Stimulated activated naive B cell treated with anti-CD40 and anti-IgM and Interleukin-4, amounts not matched to agents 10 μg/mL and 1 μg/mL and 100 μg/mL, for 72 hours (primary cell): ENCODE data around the gene HPF1.
"Not testable (repeated sequence)": the region's sequence is repeated elsewhere in the genome, so short reads cannot be mapped to it uniquely, and the experiment has no call there.

ENCODE experiments used
- ATAC-seq, 2 donors: fragments of 150-1000 bp; cut with Tn5 transposase; replicated peaks; 2 replicates each; pipeline ENCODE4 v1.10.0; 2021; ENCODE audit warnings: moderate library complexity in 1 of 2
- DNase-seq: peaks from one replicate; pipeline ENCODE4 v3.0.0; 2021
- H3K27ac Mint-ChIP-seq: one replicate; pipeline ENCODE4 v1.8.0; 2022; ENCODE audit warnings: mild to moderate bottlenecking, mixed read lengths
- H3K27me3 Mint-ChIP-seq, 2 donors: one replicate each; pipeline ENCODE4 v1.8.0; 2022; ENCODE audit warnings: mixed read lengths in 2 of 2
- H3K36me3 Mint-ChIP-seq, 2 donors: one replicate each; pipeline ENCODE4 v1.8.0; 2022; ENCODE audit warnings: mixed read lengths in 2 of 2, mild to moderate bottlenecking in 1 of 2
- H3K4me1 Mint-ChIP-seq, 2 donors: one replicate each; pipeline ENCODE4 v1.8.0; 2022; ENCODE audit warnings: mixed read lengths in 2 of 2, mild to moderate bottlenecking in 1 of 2
- H3K4me3 Mint-ChIP-seq, 2 donors: one replicate each; pipeline ENCODE4 v1.8.0; 2022; ENCODE audit warnings: mild to moderate bottlenecking in 2 of 2, mixed read lengths in 2 of 2, moderate library complexity in 1 of 2
- H3K9me3 Mint-ChIP-seq, 2 donors: one replicate each; pipeline ENCODE4 v1.8.0; 2022; ENCODE audit warnings: mixed read lengths in 2 of 2, mild to moderate bottlenecking in 1 of 2

The HPF1 gene

DNA sequence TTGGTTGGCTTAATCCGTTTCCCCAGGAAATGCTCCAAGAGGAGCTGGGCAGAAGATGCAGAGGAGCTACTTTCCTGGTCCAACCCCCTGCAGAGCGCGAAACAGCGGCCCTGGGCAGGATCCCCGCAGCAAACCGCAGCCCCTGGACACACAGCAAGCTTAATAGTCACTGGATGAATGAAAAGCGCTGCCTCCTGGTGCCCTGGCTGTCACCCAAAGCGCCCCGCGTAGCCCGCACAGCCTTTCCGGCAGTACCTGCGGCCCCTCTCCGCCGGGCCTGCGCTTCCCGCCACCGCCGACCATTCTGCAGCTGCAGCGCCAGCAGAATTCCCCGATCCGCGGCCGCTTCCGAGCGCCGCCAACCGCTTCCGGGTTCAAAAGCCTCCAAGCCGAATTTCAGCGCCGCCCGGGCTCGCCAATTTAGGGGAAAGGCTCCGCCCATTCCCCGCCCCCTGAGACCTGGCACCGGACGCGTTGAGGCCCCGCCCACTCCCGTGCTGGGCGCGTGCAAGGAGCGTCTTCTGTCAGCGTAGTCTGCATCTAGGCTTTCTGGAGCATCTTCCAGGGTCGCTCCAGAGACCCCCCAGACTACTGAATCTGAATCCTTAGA lies at the start of gene HPF1:
HPF1 (minus strand) TSS at position 370 of the 610 bp plus-strand sequence; CDS start at position 303, 67 bp downstream.
- H3K27me3 Mint-ChIP-seq, result no peaks in the 10 kb centered on the region
- H3K4me1 Mint-ChIP-seq, result peaks cover 12 to 20% of the 10 kb centered on the region in 2 donors

DNA sequence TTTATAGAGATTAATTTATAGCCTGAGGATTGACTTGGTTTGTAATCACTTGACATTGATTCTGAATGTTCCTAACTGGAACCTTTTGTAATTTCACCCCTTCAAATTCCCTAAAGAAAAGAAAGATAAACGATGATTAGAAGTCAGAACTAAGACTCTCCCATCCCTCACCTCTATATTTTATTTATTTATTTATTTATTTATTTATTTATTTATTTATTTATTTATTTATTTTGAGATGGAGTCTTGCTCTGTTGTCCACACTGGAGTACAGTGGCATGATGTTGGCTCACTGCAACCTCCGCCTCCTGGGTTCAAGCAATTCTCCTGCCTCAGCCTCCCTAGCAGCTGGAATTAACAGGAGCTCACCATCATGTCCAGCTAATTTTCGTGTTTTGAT lies 49.0 kb upstream of the HPF1 start:
- H3K27me3 Mint-ChIP-seq, result peaks cover 1 to 14% of the 10 kb centered on the region in 2 donors
- DNase-seq, H3K27ac Mint-ChIP-seq, H3K36me3 Mint-ChIP-seq, H3K4me1 Mint-ChIP-seq, ATAC-seq, H3K4me3 Mint-ChIP-seq, H3K9me3 Mint-ChIP-seq: not testable (repeated sequence)

More for the DNA sequence above, at the start of gene HPF1:
- H3K36me3 Mint-ChIP-seq, result no peaks in the 10 kb centered on the region
- ATAC-seq (peak; percentile 90 to 97), DNase-seq (peak; percentile 85)
- peak within 1 kb of the TSS; percentile 57 for H3K27ac Mint-ChIP-seq
- peak within 1 kb of the TSS; percentile 83 for H3K4me3 Mint-ChIP-seq
- no peaks in the 10 kb centered on the region for H3K9me3 Mint-ChIP-seq

DNA sequence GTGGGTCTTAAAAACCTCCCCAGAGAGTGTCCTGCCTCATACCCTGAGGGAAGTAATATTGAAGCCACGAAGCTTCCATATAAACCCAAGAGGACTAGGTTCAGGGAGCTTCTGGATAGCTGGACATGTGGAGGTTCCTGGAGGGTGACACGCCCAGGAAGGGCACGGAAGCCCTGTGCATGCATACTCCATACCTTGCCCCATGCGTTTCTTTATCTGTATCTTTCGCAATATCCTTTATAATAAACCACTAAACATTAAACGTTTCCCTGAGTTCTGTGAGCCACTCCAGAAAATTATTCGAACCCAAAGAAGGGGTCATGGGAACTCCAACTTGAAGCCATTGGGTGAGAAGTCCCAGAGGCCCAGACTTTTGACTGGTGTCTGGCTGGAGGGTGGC lies 45.7 kb upstream of the HPF1 start:
- ATAC-seq (no peak), DNase-seq (no peak)
- peaks cover 11 to 18% of the 10 kb centered on the region in 2 donors for H3K27me3 Mint-ChIP-seq
- no peak overlapping the region for H3K27ac Mint-ChIP-seq
- H3K36me3 Mint-ChIP-seq, result no peaks in the 10 kb centered on the region
- H3K9me3 Mint-ChIP-seq, result peaks cover 3% of the 10 kb centered on the region in 2 donors
- no peaks in the 10 kb centered on the region for H3K4me1 Mint-ChIP-seq
- no peak overlapping the region for H3K4me3 Mint-ChIP-seq

DNA sequence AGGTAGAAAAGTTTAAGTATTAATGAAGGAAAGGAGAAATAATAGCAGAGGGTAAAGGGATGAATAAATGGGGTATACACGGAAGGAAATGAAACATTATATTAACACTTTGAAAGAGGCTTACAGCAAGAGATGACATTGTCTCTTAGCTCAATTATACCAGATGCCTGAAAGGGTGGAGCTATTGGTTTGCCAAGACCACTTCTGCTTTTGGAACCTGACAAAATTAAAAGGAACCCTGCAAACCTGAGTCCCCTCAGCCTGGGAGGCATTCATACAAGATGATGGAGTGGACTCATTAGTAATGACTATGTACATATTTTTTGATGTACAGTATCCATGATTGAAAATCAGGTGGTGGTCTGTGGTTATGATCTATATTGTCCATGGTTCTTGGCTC lies 45.1 kb upstream of the HPF1 start:
- H3K4me3 Mint-ChIP-seq, result no peak overlapping the region
- peaks cover 3% of the 10 kb centered on the region in 2 donors for H3K9me3 Mint-ChIP-seq
- H3K4me1 Mint-ChIP-seq, result no peaks in the 10 kb centered on the region
- DNase-seq, result no peak
- H3K36me3 Mint-ChIP-seq, result no peaks in the 10 kb centered on the region
- no peak overlapping the region for H3K27ac Mint-ChIP-seq
- peak; percentile 42 to 48 for ATAC-seq
- H3K27me3 Mint-ChIP-seq, result peaks cover 11 to 21% of the 10 kb centered on the region in 2 donors

DNA sequence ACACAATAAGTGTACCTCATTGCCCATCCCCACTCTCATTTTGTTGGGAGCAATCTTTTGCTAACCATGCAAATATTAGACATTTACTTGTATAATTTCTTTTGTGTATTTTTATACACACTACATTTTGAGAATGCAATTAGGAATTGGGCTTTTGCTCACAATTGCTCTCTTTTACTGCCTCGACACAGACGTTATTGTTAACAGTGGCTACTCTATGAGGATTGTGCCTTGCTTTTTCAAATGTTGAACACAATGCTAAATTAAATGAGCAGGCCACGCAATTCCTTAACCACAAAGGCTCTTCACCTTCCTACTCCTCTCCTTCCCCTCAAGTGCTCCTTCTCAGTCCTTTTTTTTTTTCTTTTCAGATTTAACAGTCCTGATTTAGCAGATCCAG lies 42.8 kb upstream of the HPF1 start:
- Mint-ChIP-seq H3K36me3 (no peaks in the 10 kb centered on the region), H3K27ac (no peak overlapping the region), H3K4me1 (no peaks in the 10 kb centered on the region), H3K9me3 (no peaks in the 10 kb centered on the region), H3K27me3 (peaks cover 15 to 16% of the 10 kb centered on the region in 2 donors), H3K4me3 (no peak overlapping the region)
- ATAC-seq (no peak), DNase-seq (no peak)

DNA sequence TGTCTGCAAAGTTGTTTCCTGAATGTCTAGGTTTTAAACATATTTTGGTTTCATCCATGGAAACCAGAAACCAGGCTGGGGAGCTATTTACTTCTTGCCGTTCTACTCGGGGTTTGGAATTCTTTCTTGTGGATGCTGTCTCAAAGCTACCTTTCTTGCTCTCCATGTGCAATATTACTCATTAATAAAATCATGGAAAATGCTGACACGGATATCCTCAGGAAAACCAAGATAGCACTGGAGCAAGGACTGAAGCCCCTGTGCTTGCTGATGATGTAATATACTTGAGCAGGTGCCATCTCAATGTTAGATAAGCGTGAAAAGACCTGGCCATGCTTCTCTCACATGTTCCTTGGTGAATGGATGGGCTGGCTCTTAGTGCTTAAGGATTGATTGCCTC lies 41.5 kb upstream of the HPF1 start:
- H3K9me3 Mint-ChIP-seq, result no peaks in the 10 kb centered on the region
- H3K4me1 Mint-ChIP-seq, result no peaks in the 10 kb centered on the region
- peaks cover 20 to 22% of the 10 kb centered on the region in 2 donors for H3K27me3 Mint-ChIP-seq
- H3K27ac Mint-ChIP-seq, result no peak overlapping the region
- no peaks in the 10 kb centered on the region for H3K36me3 Mint-ChIP-seq
- H3K4me3 Mint-ChIP-seq, result no peak overlapping the region
- ATAC-seq, result no peak
- DNase-seq, result no peak

DNA sequence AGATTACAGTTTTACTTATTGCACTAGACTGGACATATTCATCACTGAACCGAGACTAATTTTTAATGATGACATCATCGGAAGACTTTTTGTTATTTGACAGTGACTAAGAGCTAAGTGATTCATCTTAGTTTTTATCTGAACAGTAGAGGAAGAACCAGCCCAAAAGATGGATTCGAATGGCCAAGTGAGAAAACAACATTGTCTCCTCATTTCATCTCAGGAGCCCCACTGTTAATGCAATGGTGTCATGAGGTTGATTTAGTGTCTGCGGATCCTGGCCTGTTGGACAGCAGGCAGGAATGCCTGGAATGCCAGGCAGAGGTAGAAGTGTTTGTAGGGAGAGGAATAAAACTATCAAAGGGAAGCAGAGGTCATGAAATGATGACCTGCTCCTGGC lies 37.8 kb upstream of the HPF1 start:
- Mint-ChIP-seq H3K27ac (no peak overlapping the region), H3K4me3 (no peak overlapping the region), H3K9me3 (no peaks in the 10 kb centered on the region), H3K36me3 (no peaks in the 10 kb centered on the region), H3K27me3 (peaks cover 33 to 40% of the 10 kb centered on the region in 2 donors), H3K4me1 (peaks cover 6 to 11% of the 10 kb centered on the region in 2 donors)
- no peak for ATAC-seq
- no peak for DNase-seq

DNA sequence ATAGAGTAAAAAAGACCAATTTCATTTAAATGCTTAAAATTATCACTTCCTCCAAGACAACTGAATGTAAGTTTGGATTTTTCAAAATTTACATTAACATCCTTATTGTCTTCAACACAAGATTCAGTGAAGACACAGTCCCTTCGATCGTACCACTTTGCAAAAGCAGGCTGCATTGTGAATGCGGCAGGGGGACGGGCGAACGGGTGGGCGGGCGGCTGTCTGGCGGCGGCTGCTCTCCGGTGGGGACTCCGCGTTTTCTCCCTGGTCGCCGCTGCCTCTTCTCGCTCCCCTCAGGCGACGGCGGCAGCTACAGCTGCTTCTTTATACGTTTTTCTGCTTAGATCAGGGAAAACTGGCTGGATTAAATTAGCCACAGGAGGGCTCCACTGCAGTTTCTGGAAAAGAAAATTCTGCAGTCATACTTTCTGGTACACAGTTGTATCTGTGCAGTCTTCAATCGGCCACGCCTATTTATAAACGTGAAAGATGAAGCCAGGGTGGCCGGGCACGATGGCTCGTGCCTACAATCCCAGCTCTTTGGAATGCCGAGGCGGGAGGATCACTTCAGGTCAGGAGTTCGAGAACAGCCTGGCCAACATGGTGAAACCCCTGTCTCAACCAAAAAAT lies 33.9 kb upstream of the HPF1 start:
- Mint-ChIP-seq H3K27ac (no peak overlapping the region), H3K4me1 (peaks cover 6 to 11% of the 10 kb centered on the region in 2 donors), H3K36me3 (no peaks in the 10 kb centered on the region), H3K4me3 (peak overlapping the region in 1 of 2 donors; percentile 64), H3K27me3 (peaks cover 57 to 72% of the 10 kb centered on the region in 2 donors), H3K9me3 (no peaks in the 10 kb centered on the region)
- DNase-seq (peak; percentile 2), ATAC-seq (peak; percentile 27 to 36)

DNA sequence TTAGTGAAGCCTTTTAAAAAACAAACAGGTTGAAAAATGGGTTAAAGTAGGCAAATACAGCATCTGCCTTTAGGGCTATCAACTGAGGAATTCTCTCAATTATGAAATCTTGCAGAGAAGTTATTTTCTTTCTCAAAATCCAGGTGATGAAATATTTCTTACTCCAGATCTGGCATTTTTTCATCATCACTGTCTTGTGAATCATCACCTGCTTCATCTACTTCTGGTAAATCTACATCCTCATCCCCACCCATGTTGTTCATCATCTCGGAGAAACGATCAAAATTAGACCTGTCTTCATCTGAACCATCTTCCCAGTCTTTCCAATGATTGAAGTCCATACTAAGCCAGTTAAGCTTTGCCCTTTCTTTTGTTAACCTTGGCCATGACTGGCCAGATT lies 33.3 kb upstream of the HPF1 start:
- no peaks in the 10 kb centered on the region for H3K36me3 Mint-ChIP-seq
- peaks cover 57 to 74% of the 10 kb centered on the region in 2 donors for H3K27me3 Mint-ChIP-seq
- no peak for DNase-seq
- H3K27ac Mint-ChIP-seq, result no peak overlapping the region
- H3K4me3 Mint-ChIP-seq, result no peak overlapping the region
- H3K9me3 Mint-ChIP-seq, result no peaks in the 10 kb centered on the region
- peaks cover 6 to 11% of the 10 kb centered on the region in 2 donors for H3K4me1 Mint-ChIP-seq
- no peak for ATAC-seq

DNA sequence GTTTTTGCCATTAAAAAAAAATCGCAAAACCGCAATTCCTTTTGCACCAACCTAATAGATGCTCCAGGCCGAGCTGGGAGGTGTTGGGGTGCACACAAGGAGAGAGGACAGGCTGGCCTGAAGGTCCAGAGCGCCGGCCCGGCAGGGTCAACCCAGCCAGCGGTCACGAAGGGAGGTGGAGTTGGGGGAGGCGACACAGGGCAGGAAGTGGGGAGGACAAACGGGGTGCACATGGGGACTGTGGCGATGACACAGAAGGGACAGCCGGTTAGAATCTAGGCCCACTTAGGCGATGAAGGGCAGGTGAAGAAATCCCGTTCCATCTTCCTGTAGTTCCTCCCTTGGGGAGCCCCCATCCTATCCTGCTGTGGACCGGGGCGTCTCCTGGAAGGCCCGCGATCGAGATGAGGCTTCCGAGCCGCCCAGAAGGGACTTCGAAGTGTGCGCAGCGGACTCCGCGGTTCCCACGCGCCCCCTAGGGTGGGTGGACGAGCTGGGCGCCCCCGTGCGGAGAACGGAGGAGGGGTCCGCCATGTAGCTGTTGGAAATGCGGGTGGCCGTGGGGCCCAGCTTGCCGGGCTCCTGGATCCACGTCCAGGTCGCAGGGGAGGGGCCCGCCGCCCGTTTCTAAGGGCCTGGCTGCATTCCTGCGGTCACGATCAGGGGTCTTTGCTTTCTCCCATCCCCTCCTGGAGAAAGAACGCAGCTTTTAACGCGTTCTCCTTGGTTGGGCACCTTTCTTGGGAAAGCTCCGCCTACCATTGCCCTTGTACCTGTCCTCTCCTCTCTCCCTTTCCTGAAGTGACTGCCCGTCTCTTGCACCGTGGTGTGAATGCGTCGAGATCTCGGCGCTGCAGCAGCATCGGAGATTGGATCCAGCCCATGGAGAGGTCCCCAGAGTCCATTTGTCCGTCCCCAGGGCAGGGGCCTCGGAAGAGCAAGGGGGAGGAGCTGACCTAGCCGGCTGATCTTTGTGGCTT lies 17.0 kb upstream of the HPF1 start:
- H3K36me3 Mint-ChIP-seq, result no peaks in the 10 kb centered on the region
- H3K4me3 Mint-ChIP-seq, result peak overlapping the region; percentile 57 to 72
- peaks cover 0 to 1% of the 10 kb centered on the region in 2 donors for H3K9me3 Mint-ChIP-seq
- peaks cover 5 to 23% of the 10 kb centered on the region in 2 donors for H3K4me1 Mint-ChIP-seq
- ATAC-seq (peak; percentile 20 to 48), DNase-seq (no peak)
- peaks cover 29 to 32% of the 10 kb centered on the region in 2 donors for H3K27me3 Mint-ChIP-seq
- H3K27ac Mint-ChIP-seq, result no peak overlapping the region

DNA sequence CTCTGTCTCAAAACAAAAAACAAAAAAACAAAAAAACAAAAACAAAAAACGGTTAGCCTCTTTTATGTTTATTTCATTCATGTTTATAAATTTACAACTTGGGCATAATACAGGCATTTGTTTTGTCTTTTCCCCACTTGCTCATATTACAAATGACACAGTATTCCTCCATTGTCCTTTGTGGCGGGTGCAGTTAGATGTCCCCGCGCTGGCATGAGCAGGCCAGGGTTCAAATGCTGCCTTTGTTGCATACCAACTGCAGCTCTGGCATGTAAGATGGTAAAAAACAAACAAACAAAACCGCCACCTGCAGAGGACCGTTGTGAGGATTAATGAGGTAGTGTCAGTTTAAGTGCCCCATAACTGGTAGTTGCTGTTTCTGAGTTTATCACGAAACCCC lies 16.1 kb upstream of the HPF1 start:
- no peak overlapping the region for H3K27ac Mint-ChIP-seq
- peaks cover 0 to 1% of the 10 kb centered on the region in 2 donors for H3K9me3 Mint-ChIP-seq
- H3K36me3 Mint-ChIP-seq, result no peaks in the 10 kb centered on the region
- no peak overlapping the region for H3K4me3 Mint-ChIP-seq
- H3K4me1 Mint-ChIP-seq, result peaks cover 5 to 23% of the 10 kb centered on the region in 2 donors
- ATAC-seq, result no peak
- no peak for DNase-seq
- H3K27me3 Mint-ChIP-seq, result peaks cover 29 to 32% of the 10 kb centered on the region in 2 donors

DNA sequence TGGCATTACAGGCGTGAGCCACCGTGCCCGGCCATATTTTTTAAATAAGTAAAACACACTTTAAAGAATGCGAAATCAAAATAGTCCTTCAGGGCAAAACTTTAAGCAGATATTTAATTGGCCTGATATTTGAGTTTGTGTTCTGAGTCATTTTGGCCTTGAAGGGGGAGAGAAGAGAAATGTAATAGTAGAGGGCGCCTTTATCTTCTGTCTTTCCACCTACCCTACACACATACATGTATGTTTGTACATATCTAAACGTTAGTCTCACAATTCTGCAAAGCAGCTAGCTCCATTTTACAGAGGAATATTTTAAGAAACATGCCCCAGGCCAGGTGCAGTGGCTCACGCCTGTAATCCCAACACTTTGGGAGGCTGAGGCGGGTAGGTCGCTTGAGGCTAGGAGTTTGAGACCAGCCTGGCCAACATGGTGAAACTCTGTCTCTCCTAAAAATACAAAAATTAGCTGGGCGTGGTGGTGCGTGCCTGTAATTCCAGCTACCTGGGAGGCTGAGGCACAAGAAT lies 13.9 kb upstream of the HPF1 start:
- H3K27me3 Mint-ChIP-seq, result peaks cover 24 to 29% of the 10 kb centered on the region in 2 donors
- not testable (repeated sequence) for H3K9me3 Mint-ChIP-seq, H3K27ac Mint-ChIP-seq

DNA sequence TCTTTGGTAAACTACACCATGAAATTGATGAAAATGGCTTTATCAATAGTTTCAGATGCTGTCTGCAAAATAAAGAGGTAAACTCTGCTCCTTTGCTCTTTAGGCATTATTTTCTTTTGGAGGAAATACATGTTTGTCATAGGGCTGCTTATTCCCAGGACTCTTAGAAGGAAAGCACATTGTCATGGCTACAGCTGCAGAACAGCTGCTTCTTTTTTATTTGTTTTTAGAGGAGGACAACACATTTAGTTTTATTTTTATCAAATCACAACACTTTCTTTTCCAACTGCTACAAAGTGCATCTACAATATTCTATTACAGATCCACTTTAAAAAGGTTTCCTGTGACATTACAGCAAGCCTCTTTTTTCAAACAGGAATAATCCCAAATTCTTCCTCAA lies 12.7 kb upstream of the HPF1 start:
- Mint-ChIP-seq H3K27ac (no peak overlapping the region), H3K4me1 (peaks cover 5 to 19% of the 10 kb centered on the region in 2 donors), H3K27me3 (peaks cover 14 to 20% of the 10 kb centered on the region in 2 donors), H3K9me3 (peaks cover 0 to 1% of the 10 kb centered on the region in 2 donors), H3K4me3 (no peak overlapping the region), H3K36me3 (no peaks in the 10 kb centered on the region)
- no peak for ATAC-seq
- DNase-seq, result no peak

More for the DNA sequence above, 13.9 kb upstream of the HPF1 start:
- H3K36me3 Mint-ChIP-seq, H3K4me3 Mint-ChIP-seq, ATAC-seq, DNase-seq: not testable (repeated sequence)
- H3K4me1 Mint-ChIP-seq, result peaks cover 5 to 23% of the 10 kb centered on the region in 2 donors

DNA sequence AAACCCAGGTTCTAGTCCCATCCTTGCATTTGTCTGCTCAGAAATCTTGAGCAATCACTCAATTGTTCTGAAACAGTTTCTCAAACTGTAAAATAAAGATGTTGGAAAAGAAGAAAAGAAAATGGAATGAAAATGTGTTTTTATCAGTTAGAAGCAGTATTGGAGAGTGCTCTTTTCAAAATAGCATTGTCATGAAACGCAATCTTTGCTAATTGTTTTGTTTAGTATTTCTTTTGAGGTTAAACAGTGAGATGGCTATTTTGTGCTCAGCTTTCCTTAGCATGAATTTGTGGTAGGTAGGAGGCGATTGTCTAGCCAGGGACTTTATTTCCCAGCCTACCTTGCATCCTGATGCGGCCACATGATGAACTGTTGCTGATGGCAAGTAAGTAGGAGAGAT lies 10.6 kb upstream of the HPF1 start:
- Mint-ChIP-seq H3K9me3 (peaks cover 0 to 1% of the 10 kb centered on the region in 2 donors), H3K4me3 (no peak overlapping the region), H3K27ac (no peak overlapping the region), H3K27me3 (peaks cover 0 to 5% of the 10 kb centered on the region in 2 donors), H3K4me1 (peaks cover 3 to 7% of the 10 kb centered on the region in 2 donors), H3K36me3 (no peaks in the 10 kb centered on the region)
- ATAC-seq (no peak), DNase-seq (no peak)
